Right lung (tissue), 10 donors: ENCODE results near the gene GOLGA8O. TPM values are rescaled to one million over a fixed set of nuclear protein-coding genes. Genes with fewer than 3 reads are reported as not detected.
"Not testable (repeated sequence)": the region's sequence is repeated elsewhere in the genome, so short reads cannot be mapped to it uniquely, and the experiment has no call there.

Experiments
- DNase-seq, 2 donors: peaks; one replicate each; pipeline ENCODE4 v3.0.0-alpha.2; 2013
- long read RNA-seq, 8 donors: transcript quantifications; one replicate each; lab custom pipeline, GENCODE V29; 2026
- polyA plus RNA-seq, 5 donors: library from polyadenylated mRNA; unstranded; fragments of 120-200 nt; gene quantifications; one replicate each; pipeline versions ENCODE4 v1.2.1 to v1.2.3, GENCODE V29; 2013; ENCODE audit warnings: inconsistent platforms in 1 of 5, low replicate concordance in 1 of 5; ENCODE audit not compliant: insufficient read length in 5 of 5, insufficient read depth in 1 of 5

The GOLGA8O gene, protein sequence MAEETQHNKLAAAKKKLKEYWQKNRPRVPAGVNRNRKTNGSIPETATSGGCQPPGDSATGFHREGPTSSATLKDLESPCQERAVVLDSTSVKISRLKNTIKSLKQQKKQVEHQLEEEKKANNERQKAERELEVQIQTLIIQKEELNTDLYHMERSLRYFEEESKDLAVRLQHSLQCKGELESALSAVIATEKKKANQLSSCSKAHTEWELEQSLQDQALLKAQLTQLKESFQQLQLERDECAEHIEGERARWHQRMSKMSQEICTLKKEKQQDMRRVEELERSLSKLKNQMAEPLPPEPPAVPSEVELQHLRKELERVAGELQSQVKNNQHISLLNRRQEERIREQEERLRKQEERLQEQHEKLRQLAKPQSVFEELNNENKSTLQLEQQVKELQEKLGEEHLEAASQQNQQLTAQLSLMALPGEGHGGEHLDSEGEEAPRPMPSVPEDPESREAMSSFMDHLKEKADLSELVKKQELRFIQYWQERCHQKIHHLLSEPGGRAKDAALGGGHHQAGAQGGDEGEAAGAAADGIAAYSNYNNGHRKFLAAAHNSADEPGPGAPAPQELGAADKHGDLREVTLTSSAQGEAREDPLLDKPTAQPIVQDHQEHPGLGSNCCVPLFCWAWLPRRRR
- polyA plus RNA-seq: 1 to 10 TPM in 2 of 5 donors, under 1 TPM in 3; 0.40 to 2.4 (median 0.75) TPM
- long read RNA-seq, donor 1: 0 reads
- long read RNA-seq, donor 2: 0 reads
- long read RNA-seq, donor 3, partial matches to known transcripts: 11 of 16 reads
- long read RNA-seq, donor 3, other reads (novel, unspliced or antisense): 5 of 16 reads
- long read RNA-seq, donor 4: 0 reads
- long read RNA-seq, donor 5: 0 reads
- long read RNA-seq, donor 6: 0 reads
- long read RNA-seq, donor 7: 0 reads
- long read RNA-seq, donor 8: 0 reads

DNA sequence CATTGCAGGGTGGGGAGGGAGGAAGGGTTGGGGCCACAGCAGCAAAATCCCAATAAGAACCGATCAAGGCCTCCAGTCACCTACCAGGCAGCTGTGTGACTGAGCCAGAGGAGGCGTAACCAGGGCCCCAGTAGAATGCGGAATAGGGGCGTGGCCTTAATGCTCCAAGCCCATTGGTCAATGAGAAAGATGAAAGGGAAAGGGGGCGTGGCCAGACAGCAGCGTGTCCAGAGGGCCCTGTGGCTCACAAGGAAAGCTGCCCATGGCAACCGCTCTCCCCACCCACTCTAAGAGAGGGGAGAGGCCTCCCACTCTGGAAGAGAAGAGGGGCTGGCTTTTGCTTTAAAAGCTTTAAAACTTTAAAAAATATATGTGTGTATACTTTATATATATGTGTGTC lies at the start of gene GOLGA8O:
TSS of gene GOLGA8O (minus strand) at position 101 of the 400 bp plus-strand sequence. CDS start at position 3, 98 bp downstream.
- not testable (repeated sequence) for DNase-seq

DNA sequence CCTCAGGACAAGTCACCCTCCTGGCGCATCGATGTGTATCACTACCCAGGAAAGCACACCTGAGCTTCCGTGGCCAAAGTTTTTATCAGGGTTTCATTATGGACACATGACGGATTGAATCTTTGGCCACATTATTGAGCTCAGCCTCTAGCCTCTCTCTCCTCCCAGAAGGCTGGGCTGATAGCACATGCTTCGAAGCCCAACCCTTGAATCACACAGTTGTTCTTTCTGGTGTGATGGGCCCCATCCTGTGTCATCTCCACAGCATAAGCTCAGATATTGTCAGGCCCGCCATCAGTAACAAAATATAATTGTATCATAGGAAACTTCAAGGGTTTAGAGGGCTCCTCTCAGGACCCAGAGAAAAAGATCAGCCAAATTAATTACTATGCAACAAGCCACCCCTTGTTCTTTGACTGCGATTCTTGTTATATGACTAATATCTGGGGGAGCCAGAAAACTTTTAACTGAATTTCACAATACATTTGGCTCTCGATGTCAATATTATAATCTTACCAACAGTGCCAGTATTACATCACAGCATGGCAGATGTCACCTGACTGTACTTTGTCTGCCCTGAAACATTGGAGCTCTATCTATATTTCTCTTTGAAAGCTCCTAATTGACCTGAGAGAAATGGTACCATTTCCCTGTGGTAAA lies 48.8 kb upstream of the GOLGA8O start:
- DNase-seq: not testable (repeated sequence)

DNA sequence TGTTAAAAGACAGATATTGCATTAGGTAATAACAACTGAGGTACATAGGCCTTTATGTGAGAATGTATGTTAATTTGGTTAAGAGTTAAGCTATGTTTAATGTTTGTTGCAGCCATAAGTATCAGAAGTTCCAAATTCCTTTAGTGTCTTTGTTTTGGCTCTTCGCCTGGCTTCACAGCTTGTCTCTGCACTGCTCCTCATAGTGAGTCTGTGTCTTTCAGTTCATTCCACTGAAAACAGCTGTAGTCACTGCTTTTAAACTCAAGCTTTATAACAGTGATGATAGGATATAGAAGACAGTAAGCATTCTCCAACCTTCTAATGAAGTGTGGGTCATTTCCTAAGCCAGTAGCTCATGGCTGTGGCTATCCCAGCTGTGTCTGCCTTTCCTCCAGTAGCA lies 47.5 kb upstream of the GOLGA8O start:
- peak in 1 of 2 donors; percentile 42 for DNase-seq

DNA sequence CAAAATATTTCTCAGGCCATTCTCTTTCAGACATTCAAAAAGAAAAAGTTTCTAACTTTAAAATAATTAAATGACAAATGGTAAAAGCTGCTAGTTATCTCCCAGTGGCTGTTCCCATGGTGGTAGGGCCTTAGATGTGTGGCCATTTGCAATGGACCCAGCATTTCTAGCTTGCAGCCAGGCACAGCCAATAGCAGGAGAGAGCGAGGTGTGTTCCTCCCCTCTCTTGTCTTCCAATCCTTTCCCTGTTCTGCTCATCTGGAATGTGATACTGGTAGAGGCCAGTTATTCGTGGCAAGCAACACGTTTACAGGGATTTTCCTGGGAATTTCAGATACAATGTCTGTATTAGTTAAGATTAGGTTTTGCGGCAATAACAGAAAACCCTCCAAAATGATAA lies 37.3 kb upstream of the GOLGA8O start:
- DNase-seq: not testable (repeated sequence)

DNA sequence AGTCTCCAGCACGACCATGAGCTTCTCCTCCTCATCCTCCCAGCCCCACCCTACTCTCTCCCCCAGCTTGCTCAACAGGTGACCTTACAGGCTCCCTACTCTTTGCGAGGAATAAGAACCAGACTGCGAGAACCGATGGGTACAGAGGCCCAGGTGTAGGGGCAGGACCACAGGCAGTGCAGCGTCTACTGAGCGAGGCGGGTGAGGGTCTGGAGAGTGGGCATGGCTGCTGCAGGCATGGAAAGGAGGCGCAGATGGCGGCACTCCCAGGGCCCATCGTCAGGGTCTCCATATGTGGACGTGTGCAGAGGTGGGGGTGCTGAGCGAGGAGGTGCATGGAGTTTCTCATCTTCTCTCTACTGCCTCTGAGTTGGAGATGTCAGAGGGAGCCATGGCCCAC lies 31.0 kb upstream of the GOLGA8O start:
- not testable (repeated sequence) for DNase-seq

DNA sequence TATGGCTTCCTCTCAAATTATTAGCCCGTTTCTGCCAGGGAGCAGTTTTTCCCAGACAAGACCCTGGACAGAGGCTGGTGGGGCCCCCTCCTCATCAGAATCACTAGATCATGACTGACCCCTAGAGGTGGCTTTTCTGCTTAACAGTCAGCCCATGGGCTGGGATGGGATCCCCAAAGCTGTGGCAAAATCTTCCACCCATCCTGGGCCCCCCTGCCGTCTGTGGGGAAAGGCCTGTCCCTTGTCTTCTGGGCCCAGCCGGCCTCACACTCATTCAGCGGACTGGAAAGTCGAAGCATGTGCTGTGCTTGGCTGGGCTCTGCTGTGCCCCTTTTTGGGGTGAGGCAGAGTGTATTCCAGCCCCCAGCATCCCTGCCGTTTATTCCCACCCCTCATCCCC lies 27.9 kb upstream of the GOLGA8O start:
- DNase-seq: not testable (repeated sequence)

DNA sequence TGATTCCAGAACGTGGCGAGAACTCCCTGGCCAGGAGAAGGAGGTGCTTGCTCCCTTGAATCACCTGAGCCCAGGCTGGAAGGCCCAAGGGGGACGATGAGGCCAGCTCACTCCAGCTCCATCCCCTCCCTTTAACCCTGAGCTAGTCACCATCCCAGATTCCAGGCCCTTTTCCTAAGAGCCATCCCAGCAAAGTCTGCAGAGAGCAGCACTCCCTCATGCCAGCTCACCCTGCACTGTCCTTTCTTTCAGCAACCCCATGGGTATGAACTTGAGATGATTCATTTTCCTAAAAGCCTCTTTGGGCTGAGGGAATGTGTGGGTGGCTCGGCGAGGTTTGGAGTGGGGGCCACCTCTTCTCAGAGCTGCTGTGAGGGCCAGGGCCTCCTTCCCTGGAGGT lies 26.2 kb upstream of the GOLGA8O start:
- not testable (repeated sequence) for DNase-seq

DNA sequence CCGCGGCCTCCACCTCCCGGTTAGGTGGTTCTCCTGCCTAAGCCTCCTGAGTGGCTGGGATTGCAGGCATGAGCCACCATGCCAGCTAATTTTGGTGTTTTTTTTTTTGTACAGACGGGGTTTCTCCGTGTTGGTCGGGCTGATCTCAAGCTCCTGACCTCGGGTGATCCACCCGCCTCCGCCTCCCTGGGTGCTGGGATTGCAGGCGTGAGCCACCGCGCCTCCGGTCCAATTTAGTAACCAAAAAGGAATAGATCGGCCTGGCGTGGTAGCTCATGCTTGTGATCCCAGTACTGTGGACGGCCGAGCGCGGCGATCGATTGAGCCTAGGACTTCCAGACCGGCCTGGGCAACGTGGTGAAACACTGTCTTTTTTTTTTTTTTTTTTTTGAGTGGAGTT lies 12.6 kb upstream of the GOLGA8O start:
- DNase-seq: not testable (repeated sequence)

DNA sequence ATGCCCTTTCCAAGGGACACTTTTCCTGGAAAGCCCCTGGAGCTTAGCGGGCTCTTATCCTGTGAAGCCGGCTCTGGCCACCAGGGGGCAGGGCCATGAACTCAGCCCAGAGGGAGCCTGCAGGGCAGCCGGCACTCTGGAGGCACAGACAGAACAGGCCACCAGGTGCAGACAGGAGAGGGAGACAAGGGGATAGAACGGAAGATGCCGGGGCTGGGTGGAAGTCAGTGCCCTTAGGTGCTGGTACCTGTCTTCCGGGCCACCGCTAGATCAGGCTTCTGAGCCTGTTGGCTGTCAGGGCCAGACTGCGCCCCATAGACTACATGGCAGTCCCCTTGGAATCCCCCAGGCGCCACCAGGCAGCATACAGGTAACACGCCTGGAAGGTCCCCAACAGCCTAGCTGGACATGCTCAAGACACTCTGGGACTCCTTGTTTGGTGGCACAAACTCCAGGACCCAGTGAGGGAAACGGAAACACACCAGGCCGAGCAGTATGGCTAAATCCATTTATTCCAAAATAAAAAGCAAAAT lies 14.9 kb downstream of the GOLGA8O start:
- not testable (repeated sequence) for DNase-seq

DNA sequence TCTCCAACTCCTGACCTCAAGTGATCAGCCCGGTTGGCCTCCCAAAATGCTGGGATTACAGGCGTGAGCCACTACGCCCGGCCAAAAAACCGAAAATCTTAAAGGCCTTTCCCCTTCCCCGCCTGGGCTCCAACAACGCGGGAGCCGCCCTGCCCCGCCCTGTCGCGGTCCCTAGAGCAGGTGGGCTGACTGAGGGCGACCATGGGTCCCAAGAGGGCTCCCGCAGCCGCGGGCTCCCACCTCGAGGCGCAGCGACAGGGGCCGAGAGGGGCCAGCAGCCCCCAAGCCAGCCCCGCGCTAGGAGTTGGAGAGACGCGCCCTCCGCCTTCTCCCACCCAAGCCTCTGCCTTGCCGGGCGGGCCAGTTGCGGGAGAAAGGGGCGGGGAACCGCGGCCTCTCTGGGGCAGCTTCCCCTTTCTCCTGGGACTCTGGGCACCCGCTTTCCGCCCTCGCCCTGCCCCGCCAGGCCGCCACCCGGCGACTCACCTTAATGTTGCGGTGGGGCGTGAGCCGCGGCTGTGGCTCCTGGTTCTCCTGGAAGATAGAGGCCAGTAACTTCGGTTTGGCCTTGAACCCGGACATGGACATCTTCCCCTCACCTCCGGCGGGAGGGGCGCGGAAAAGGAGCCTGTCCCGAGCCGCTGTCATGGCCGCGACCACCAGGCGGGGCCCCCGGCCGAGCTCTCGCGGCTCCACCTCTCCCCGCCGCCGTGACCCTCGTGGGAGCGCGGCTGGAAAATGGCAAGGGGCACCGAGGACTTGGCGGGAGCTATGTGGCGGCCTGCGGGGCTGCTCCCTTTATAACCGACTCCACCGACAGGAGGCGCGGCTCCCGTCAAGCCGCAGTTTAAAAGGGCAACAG lies 21.1 kb downstream of the GOLGA8O start:
- DNase-seq: not testable (repeated sequence)

DNA sequence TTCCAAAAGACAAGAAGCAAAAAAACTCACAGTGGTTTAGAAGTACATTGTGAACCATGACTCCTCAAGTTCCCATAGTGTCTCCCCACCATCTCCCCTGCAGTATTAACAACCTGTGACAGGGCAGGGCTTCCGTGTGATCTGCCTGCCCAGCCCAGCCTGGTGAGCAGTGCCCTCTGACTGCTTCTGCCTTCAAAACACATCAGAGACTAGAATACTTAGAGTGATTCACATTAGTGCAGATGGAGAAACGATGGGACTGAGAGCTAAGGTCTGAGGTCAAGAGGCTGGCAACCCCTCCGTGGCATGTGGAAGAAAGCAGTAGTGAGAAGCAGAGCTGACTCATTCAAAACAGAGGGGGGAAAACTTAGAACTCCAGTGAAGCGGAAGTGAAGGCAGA lies 27.8 kb downstream of the GOLGA8O start:
- DNase-seq: not testable (repeated sequence)

DNA sequence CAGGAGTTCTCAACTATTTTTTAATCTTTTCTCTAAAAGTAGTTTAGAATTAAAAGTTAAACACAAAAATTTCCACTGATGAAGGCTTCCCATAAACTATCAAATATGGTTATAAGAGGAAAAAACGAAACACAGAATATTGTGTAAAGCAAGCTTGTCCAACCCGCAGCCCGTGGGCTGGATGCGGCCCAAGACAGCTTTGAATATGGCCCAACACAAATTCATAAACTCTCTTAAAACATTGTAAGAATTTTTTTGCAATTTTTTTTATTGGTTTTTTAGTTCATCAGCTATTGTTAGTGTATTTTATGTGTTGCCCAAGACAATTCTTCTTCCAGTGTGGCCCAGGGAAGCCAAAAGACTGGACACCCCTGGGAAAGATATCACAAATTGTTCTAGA lies 28.9 kb downstream of the GOLGA8O start:
- peak in 1 of 2 donors; percentile 4 for DNase-seq

DNA sequence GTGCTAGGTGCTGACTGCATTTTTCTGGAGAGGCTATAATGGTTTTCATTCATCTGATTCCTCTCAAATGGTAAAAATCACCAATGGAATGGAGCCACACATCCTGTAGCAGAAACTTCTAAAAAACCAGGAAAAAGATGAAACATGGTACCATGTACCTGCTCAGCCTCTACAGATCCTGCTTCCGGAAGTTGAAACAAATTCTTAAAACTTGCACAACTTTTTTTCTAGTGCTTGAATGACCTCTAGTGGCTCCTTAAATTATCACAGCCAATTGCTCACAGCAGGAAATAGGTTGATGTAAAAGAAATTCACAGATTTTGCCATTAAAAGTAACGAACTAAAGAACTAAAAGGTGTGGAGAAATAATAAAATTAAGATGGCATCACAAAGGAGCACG lies 47.5 kb downstream of the GOLGA8O start:
- not testable (repeated sequence) for DNase-seq

DNA sequence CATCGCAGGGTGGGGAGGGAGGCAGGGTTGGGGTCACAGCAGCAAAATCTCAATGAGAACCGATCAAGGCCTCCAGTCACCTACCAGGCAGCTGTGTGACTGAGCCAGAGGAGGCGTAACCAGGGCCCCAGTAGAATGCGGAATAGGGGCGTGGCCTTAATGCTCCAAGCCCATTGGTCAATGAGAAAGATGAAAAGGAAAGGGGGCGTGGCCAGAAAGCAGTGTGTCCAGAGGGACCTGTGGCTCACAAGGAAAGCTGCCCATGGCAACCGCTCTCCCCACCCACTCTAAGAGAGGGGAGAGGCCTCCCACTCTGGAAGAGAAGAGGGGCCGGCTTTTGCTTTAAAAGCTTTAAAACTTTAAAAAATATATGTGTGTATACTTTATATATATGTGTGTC lies 52.2 kb downstream of the GOLGA8O start, which contains the start of gene GOLGA8K:
TSS of gene GOLGA8K (minus strand) at position 101 of the 400 bp plus-strand sequence. CDS start at position 3, 98 bp downstream.
- DNase-seq: not testable (repeated sequence)

DNA sequence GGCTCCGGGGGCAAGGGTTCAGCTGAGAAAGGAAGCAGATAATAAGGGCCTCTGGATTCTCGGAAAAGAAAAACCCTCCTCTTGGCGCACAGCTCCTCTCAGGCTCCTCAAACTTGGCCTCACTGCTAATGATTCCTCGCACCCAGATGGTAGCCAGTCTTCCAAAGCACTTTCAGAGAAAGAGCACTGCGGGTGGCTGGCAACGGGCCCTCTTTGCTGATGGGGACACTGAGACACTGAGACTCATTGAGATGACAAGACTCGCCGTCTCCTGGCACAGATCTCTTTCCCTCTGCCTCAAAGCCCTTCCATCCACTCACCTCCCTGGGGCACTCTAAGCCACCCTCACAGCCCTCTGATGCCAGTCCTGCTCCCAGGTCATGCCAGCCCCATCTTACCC lies 58.9 kb downstream of the GOLGA8O start:
- not testable (repeated sequence) for DNase-seq

Other genes starting within 250 kb of the GOLGA8O start
- gene GOLGA8K, start 52.3 kb downstream of the GOLGA8O start, polyA plus RNA-seq: 1 to 10 TPM; 2.4 to 4.7 (median 3.5) TPM
- gene GOLGA8N, start 137.8 kb upstream of the GOLGA8O start, polyA plus RNA-seq: 10 to 100 TPM; 23.0 to 38.7 (median 31.3) TPM
- gene ARHGAP11A, start 159.9 kb upstream of the GOLGA8O start, polyA plus RNA-seq: 10 to 100 TPM; 19.5 to 55.2 (median 36.1) TPM
- gene SCG5, start 186.1 kb upstream of the GOLGA8O start, polyA plus RNA-seq: 10 to 100 TPM in 1 of 5 donors, 1 to 10 TPM in 4; 5.9 to 12.9 (median 7.4) TPM